Stimulated activated naive B cell treated with anti-CD40 and anti-IgM and Interleukin-4, amounts not matched to agents 10 μg/mL and 1 μg/mL and 100 μg/mL, for 72 hours (primary cell): ENCODE results near the gene MAEA.

Source experiments
- ATAC-seq, 2 donors: fragments of 150-1000 bp; cut with Tn5 transposase; replicated peaks; 2 replicates each; pipeline ENCODE4 v1.10.0; 2021; ENCODE audit warnings: moderate library complexity in 1 of 2
- DNase-seq: peaks from one replicate; pipeline ENCODE4 v3.0.0; 2021
- H3K27ac Mint-ChIP-seq: one replicate; pipeline ENCODE4 v1.8.0; 2022; ENCODE audit warnings: mild to moderate bottlenecking, mixed read lengths
- H3K27me3 Mint-ChIP-seq, 2 donors: one replicate each; pipeline ENCODE4 v1.8.0; 2022; ENCODE audit warnings: mixed read lengths in 2 of 2
- H3K36me3 Mint-ChIP-seq, 2 donors: one replicate each; pipeline ENCODE4 v1.8.0; 2022; ENCODE audit warnings: mixed read lengths in 2 of 2, mild to moderate bottlenecking in 1 of 2
- H3K4me1 Mint-ChIP-seq, 2 donors: one replicate each; pipeline ENCODE4 v1.8.0; 2022; ENCODE audit warnings: mixed read lengths in 2 of 2, mild to moderate bottlenecking in 1 of 2
- H3K4me3 Mint-ChIP-seq, 2 donors: one replicate each; pipeline ENCODE4 v1.8.0; 2022; ENCODE audit warnings: mild to moderate bottlenecking in 2 of 2, mixed read lengths in 2 of 2, moderate library complexity in 1 of 2
- H3K9me3 Mint-ChIP-seq, 2 donors: one replicate each; pipeline ENCODE4 v1.8.0; 2022; ENCODE audit warnings: mixed read lengths in 2 of 2, mild to moderate bottlenecking in 1 of 2

Gene MAEA

GRCh38 chr4:1246901-1247863, 42.5 kb upstream of the MAEA start:
- peak overlapping the region; percentile 95 to 98 for H3K4me3 Mint-ChIP-seq
- no peaks in the 10 kb centered on the region for H3K27me3 Mint-ChIP-seq
- peak in 1 of 2 donors; percentile 7 for ATAC-seq
- H3K9me3 Mint-ChIP-seq, result no peaks in the 10 kb centered on the region
- peaks cover 60 to 78% of the 10 kb centered on the region in 2 donors for H3K4me1 Mint-ChIP-seq
- peak; percentile 25 for DNase-seq
- H3K36me3 Mint-ChIP-seq, result peaks cover 30 to 53% of the 10 kb centered on the region in 2 donors
- peak overlapping the region; percentile 98 for H3K27ac Mint-ChIP-seq

- ATAC-seq (peak; percentile 38 to 41), DNase-seq (no peak)
- H3K4me1 Mint-ChIP-seq, result peaks cover 58 to 79% of the 10 kb centered on the region in 2 donors
- H3K27ac Mint-ChIP-seq, result peak overlapping the region; percentile 98
- peak overlapping the region; percentile 95 to 98 for H3K4me3 Mint-ChIP-seq
- H3K9me3 Mint-ChIP-seq, result no peaks in the 10 kb centered on the region
- H3K27me3 Mint-ChIP-seq, result no peaks in the 10 kb centered on the region
- peaks cover 34 to 52% of the 10 kb centered on the region in 2 donors for H3K36me3 Mint-ChIP-seq
Measured at GRCh38 chr4:1247864-1248244, 41.8 kb upstream of the MAEA start.

- Mint-ChIP-seq H3K36me3 (peaks cover 37 to 57% of the 10 kb centered on the region in 2 donors), H3K9me3 (no peaks in the 10 kb centered on the region), H3K4me1 (peaks cover 55 to 79% of the 10 kb centered on the region in 2 donors), H3K27ac (peak within 1 kb of the TSS; percentile 100), H3K27me3 (no peaks in the 10 kb centered on the region), H3K4me3 (peak within 1 kb of the TSS; percentile 95 to 98)
- ATAC-seq (peak; percentile 56 to 64), DNase-seq (peak; percentile 81)
Measured at GRCh38 chr4:1248245-1249147, 41.2 kb upstream of the MAEA start, which contains the start of gene CTBP1. TSS of gene CTBP1 (minus strand) at chr4:1249130. CDS start at chr4:1241331, 7,799 bp downstream.

GRCh38 chr4:1249148-1249730, 40.5 kb upstream of the MAEA start:
- Mint-ChIP-seq H3K4me3 (peak overlapping the region; percentile 91 to 95), H3K27me3 (no peaks in the 10 kb centered on the region), H3K27ac (peak overlapping the region; percentile 100), H3K36me3 (peaks cover 41 to 60% of the 10 kb centered on the region in 2 donors), H3K4me1 (peaks cover 55 to 76% of the 10 kb centered on the region in 2 donors), H3K9me3 (peaks cover 0 to 1% of the 10 kb centered on the region in 2 donors)
- DNase-seq, result peak; percentile 79
- ATAC-seq, result peak; percentile 58 to 72

- H3K4me1 Mint-ChIP-seq, result peaks cover 50 to 69% of the 10 kb centered on the region in 2 donors
- peak overlapping the region; percentile 100 for H3K27ac Mint-ChIP-seq
- H3K36me3 Mint-ChIP-seq, result peaks cover 48 to 62% of the 10 kb centered on the region in 2 donors
- peak; percentile 62 for DNase-seq
- H3K9me3 Mint-ChIP-seq, result peaks cover 0 to 1% of the 10 kb centered on the region in 2 donors
- peak overlapping the region; percentile 91 to 95 for H3K4me3 Mint-ChIP-seq
- peak; percentile 38 to 41 for ATAC-seq
- H3K27me3 Mint-ChIP-seq, result no peaks in the 10 kb centered on the region
Measured at GRCh38 chr4:1249731-1250526, 39.8 kb upstream of the MAEA start.

- H3K36me3 Mint-ChIP-seq, result peaks cover 43 to 57% of the 10 kb centered on the region in 2 donors
- no peak overlapping the region for H3K27ac Mint-ChIP-seq
- DNase-seq (no peak), ATAC-seq (no peak)
- H3K27me3 Mint-ChIP-seq, result no peaks in the 10 kb centered on the region
- H3K4me1 Mint-ChIP-seq, result peaks cover 45 to 63% of the 10 kb centered on the region in 2 donors
- H3K9me3 Mint-ChIP-seq, result peaks cover 0 to 1% of the 10 kb centered on the region in 2 donors
- peak overlapping the region; percentile 91 to 95 for H3K4me3 Mint-ChIP-seq
Measured at GRCh38 chr4:1250527-1250812, 39.2 kb upstream of the MAEA start.

- peaks cover 42 to 63% of the 10 kb centered on the region in 2 donors for H3K4me1 Mint-ChIP-seq
- H3K36me3 Mint-ChIP-seq, result peaks cover 44 to 61% of the 10 kb centered on the region in 2 donors
- peaks cover 0 to 1% of the 10 kb centered on the region in 2 donors for H3K9me3 Mint-ChIP-seq
- H3K27ac Mint-ChIP-seq, result peak overlapping the region; percentile 57
- H3K4me3 Mint-ChIP-seq, result peak overlapping the region; percentile 91 to 95
- no peaks in the 10 kb centered on the region for H3K27me3 Mint-ChIP-seq
- DNase-seq (no peak), ATAC-seq (no peak)
Measured at GRCh38 chr4:1250921-1251772, 38.5 kb upstream of the MAEA start.

GRCh38 chr4:1251773-1252066, 38.0 kb upstream of the MAEA start:
- DNase-seq, result no peak
- H3K4me3 Mint-ChIP-seq, result peak overlapping the region in 1 of 2 donors; percentile 43
- H3K27ac Mint-ChIP-seq, result no peak overlapping the region
- H3K27me3 Mint-ChIP-seq, result no peaks in the 10 kb centered on the region
- H3K4me1 Mint-ChIP-seq, result peaks cover 37 to 62% of the 10 kb centered on the region in 2 donors
- H3K9me3 Mint-ChIP-seq, result peaks cover 0 to 1% of the 10 kb centered on the region in 2 donors
- no peak for ATAC-seq
- peaks cover 40 to 58% of the 10 kb centered on the region in 2 donors for H3K36me3 Mint-ChIP-seq

- no peaks in the 10 kb centered on the region for H3K27me3 Mint-ChIP-seq
- no peak for DNase-seq
- no peak for ATAC-seq
- H3K4me3 Mint-ChIP-seq, result no peak overlapping the region
- peaks cover 36 to 52% of the 10 kb centered on the region in 2 donors for H3K36me3 Mint-ChIP-seq
- H3K9me3 Mint-ChIP-seq, result peaks cover 0 to 3% of the 10 kb centered on the region in 2 donors
- H3K4me1 Mint-ChIP-seq, result peaks cover 33 to 55% of the 10 kb centered on the region in 2 donors
- no peak overlapping the region for H3K27ac Mint-ChIP-seq
Measured at GRCh38 chr4:1252928-1253492, 36.7 kb upstream of the MAEA start.

GRCh38 chr4:1253831-1254230, 35.9 kb upstream of the MAEA start:
- peaks cover 0 to 3% of the 10 kb centered on the region in 2 donors for H3K9me3 Mint-ChIP-seq
- H3K27me3 Mint-ChIP-seq, result no peaks in the 10 kb centered on the region
- H3K36me3 Mint-ChIP-seq, result peaks cover 36 to 52% of the 10 kb centered on the region in 2 donors

GRCh38 chr4:1255151-1255550, 34.5 kb upstream of the MAEA start:
- H3K4me1 Mint-ChIP-seq, result peaks cover 28 to 55% of the 10 kb centered on the region in 2 donors

More at GRCh38 chr4:1253831-1254230, 35.9 kb upstream of the MAEA start:
- peaks cover 33 to 55% of the 10 kb centered on the region in 2 donors for H3K4me1 Mint-ChIP-seq
- H3K4me3 Mint-ChIP-seq, result no peak overlapping the region
- DNase-seq (no peak), ATAC-seq (no peak)
- no peak overlapping the region for H3K27ac Mint-ChIP-seq

GRCh38 chr4:1255699-1256098, 34.0 kb upstream of the MAEA start:
- Mint-ChIP-seq H3K27me3 (no peaks in the 10 kb centered on the region), H3K4me1 (peaks cover 25 to 50% of the 10 kb centered on the region in 2 donors), H3K9me3 (peaks cover 0 to 3% of the 10 kb centered on the region in 2 donors), H3K27ac (no peak overlapping the region), H3K36me3 (peaks cover 33 to 40% of the 10 kb centered on the region in 2 donors), H3K4me3 (no peak overlapping the region)
- DNase-seq (no peak), ATAC-seq (peak in 1 of 2 donors; percentile 33)

More at GRCh38 chr4:1255151-1255550, 34.5 kb upstream of the MAEA start:
- Mint-ChIP-seq H3K27ac (no peak overlapping the region), H3K27me3 (no peaks in the 10 kb centered on the region), H3K4me3 (no peak overlapping the region), H3K9me3 (peaks cover 0 to 3% of the 10 kb centered on the region in 2 donors), H3K36me3 (peaks cover 34 to 46% of the 10 kb centered on the region in 2 donors)
- DNase-seq, result no peak
- ATAC-seq, result no peak
